A549 treated with dexamethasone at 1 μM for 4 hours (cell line): Measurements from ENCODE around the gene GNAI1. TPM values are rescaled to one million over a fixed set of nuclear protein-coding genes. Genes with fewer than 3 reads are reported as not detected.

ENCODE experiments used
- total RNA-seq: library from RNA; stranded (reverse); fragments of 200-300 nt; extraction: Qiagen RNA extraction; gene quantifications from 5 replicates; pipeline ENCODE4 v1.2.3, GENCODE V29; 2022

GNAI1 gene
- 25.4 to 32.8 TPM (median 27.2 TPM) in 5 replicates for total RNA-seq

GRCh38 chr7:80134536-80135308 is at the start of gene GNAI1:
Gene GNAI1, plus strand, starts transcription at chr7:80134831. Its CDS starts 330 bp downstream, at chr7:80135161.

